GM19240 (cell line): ENCODE measurements around the gene ZNF436.

Source experiments
- DNase-seq: peaks from one replicate; pipeline ENCODE4 v3.0.0; 2011; ENCODE audit warnings: low spot score; ENCODE audit not compliant: insufficient read length

The ZNF436 gene

DNA sequence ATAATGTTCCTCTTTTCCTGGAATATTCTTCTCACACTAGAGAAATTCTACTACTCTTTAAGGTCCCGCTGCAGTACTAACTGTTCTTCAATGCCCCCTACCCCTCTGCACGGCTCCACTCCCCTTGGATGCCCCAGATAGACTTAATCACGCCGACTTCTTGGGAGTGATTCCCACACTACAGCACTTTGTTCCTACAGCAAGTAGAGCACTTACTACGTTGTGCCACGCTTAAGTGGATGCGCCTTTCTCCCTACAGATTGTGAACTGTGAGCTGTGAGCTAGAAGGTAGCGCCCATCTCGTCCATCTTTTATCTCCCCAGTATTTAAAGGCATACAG, 2.2 kb downstream of the ZNF436 start:
- DNase-seq = no peak

DNA sequence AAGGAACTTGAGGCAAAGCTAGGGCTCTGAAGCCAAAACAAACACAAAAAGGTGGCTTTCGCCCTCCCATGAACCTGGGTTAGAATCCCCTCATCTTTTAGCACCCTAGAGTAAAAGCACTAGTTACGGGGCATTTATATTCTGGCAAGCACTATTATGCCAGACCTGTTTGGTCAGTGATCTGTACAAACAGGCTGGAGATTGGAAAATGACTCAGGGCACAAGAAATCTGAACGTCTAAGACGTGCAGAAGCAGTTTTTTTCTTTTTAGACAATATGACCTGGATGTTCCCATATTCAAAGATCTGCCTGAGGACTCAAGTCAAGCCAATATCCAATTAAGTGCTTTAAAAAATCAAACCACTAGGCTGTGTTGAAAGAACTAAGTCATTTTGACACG, 3.0 kb downstream of the ZNF436 start:
- DNase-seq = no peak

DNA sequence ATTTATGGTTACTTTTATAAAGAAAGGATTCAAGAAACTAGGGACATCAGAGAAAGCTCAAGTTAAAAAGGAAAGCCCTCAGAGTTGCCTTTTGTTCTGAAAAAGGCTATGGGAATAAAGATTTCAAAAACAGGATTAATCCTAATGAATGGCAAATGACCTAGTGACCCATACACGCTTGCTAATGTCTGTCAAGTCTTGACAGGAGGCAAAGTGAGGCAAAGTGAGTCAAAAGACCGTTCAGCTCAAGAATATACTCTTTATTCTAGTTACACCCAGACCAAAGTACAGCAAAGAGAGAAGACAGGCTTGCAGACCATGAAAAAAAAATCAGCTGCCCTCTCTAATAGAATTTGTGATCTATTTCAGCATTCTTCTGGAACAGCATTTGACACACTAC, 3.5 kb downstream of the ZNF436 start:
- DNase-seq = no peak

DNA sequence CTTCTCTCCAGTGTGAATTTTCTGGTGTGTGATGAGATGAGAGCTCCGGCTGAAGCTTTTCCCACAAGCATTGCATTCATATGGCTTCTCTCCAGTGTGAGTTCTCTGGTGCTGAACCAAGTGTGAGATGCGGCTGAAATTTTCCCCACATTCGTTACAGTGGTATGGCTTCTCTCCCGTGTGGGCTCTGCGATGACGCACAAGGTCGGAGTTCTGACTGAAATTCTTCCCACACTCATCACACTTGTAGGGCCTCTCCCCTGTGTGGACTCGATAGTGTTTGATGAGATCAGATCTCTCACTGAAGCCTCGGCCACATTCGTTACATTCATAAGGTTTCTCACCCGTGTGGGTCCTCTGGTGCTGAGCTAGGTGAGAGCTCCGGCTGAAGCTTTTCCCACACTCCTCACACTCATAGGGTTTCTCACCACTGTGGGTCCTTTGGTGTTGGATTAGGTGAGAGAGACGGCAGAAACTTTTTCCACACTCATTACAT, 7.4 kb downstream of the ZNF436 start:
- DNase-seq = no peak

DNA sequence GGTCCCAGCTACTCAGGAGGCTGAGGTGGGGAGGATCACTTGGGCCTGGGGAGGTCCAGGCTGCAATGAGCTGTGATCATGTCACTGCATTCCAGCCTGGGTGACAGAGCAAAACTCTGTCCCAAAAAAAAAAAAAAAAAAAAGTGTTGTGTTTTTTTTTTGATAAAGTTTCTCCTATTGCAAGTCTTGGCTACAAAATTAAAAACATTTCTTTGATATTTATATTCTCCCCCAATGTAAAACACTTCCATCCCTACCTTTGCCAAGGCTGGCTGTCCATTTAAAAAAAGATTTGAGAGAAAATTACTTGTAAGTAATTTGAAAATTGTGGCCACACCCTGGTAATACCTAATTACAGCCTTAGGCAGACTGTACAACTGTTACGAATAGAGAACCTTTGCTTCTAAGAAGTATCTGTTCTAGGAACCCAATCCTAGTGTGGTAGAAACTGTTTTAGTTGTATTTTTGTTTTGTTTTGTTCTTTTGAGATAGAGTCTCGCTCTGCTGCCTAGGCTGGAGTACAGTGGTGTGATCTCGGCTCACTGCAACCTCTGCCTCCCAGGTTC, 11.2 kb downstream of the ZNF436 start:
- no peak for DNase-seq

DNA sequence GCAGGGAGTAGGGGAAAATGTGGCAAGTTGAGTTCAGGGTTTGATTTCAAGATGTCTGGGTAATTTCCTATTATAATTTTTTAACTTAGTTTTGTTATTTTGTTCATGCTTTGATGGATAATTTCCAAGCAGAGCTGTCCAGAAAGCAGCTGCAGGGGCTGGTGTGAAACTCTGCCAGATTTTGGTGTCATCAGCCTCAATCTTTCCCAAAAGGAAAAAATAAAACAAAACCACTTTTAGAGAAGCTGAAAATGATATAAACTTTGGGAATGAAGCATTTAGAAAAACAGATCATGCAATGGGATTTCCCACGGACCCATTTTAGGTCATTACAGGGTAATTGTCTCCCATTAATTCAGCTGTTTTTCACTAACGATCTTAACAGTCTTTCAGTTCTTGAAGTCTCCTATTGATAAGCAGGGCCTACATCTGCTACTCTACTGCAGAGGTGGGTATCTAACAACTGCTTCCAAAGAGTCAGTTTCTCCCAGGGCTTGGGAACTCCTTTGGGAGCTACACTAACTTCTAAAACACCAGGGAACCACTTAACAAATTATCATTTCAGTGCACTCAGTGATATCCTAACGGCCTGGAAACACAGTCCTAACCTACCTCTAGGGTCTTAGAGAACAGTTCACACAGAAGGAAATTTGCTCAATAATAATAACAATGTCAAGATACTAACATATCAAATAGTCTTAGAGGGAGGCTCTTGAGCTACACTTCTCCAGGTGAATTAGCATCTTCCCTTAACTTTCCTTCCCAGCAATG, 12.3 kb downstream of the ZNF436 start:
- no peak for DNase-seq

DNA sequence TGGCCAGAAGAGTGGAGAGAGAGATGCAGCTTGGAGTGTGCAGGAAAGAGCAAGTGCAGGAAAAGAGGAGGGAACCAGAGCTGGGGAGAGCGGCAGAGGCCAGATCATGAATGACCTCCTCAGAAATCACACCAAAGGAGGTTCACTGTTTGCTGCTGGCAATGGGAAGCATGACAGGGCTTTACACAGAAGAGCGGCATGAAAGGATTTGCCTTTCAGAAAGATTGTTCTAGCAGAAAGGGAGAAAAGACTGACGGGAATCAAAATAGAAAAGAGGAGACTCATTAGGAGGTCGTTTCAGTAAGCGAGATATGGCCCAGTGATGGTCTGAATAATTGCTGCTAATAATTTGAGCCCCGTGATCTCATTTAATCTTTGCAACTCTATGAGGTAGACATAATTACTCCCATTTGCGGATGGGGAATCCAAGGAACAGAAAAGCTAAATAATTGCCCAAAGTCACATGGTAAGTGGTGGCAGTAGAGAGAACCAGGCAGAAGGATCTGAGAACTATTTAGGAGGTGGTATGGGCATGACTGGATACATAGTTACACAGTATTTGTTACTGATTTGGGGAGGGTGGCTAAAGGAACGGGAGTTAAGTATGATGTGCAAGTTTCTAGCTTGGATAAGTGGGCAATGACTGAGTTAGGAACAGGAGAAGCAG, 13.0 kb downstream of the ZNF436 start:
- no peak for DNase-seq

DNA sequence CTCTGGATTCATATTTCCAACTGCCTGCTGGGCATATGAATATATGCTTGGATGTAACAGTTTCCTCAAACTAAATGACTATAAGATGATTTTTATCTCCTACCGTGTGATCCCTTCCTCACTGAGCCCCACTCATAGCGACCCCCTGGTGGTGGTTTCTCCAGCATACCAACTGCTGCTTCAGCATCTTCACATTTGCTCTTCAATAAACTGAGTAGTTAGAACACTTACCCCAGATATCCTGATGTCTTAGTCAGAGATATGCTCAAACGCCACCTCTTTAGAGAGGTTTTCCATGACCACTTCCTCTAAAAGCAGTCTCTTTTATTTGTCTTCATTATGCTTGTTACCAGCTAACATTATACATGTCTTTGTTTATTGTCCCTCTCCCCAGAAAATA, 15.4 kb downstream of the ZNF436 start:
- DNase-seq = no peak

DNA sequence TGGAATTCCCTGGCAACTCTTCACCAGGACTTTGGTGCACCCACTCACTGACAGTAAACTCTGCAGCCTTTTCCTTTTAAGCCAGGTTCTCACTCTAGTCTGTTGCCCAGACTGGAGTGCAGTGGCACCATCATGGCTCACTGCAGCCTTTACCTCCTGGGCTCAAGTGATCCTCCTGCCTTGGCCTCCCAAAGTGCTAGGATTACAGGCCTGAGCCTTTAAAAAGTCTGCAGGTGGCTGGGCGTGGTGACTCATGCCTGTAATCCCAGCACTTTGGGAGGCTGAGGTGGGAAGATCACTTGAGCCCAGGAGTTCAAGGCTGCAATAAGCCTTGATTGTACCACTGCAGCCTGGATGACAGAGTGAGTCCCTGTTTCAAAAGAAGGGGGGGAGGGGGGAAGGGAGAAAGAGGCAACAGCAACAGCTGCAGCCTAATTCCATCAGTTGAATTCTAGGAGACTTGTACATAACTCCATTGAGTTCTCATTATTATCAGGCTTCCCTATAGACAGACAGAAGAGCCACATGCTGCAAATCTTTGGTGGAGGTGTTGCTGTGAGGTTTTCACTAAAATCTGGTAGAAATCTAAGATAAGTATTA, 17.4 kb downstream of the ZNF436 start:
- no peak for DNase-seq

DNA sequence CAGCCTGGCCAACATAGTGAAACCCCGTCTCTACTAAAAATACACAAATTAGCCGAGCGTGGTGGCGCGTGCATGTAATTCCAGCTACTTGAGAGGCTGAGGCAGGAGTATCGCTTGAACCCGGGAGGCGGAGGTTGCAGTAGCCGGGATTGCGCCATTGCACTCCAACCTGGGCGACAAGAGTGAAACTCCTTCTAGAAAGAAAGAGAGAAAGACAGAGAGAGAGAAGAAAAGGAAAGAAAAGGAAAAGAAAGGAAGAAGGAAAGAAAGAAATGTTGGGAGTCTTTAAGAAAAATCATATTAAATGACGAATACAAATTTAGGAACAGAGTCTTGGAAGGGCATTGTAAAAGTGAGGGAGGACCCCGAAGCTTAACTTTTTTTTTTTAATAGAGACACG, 23.7 kb downstream of the ZNF436 start:
- DNase-seq = no peak

DNA sequence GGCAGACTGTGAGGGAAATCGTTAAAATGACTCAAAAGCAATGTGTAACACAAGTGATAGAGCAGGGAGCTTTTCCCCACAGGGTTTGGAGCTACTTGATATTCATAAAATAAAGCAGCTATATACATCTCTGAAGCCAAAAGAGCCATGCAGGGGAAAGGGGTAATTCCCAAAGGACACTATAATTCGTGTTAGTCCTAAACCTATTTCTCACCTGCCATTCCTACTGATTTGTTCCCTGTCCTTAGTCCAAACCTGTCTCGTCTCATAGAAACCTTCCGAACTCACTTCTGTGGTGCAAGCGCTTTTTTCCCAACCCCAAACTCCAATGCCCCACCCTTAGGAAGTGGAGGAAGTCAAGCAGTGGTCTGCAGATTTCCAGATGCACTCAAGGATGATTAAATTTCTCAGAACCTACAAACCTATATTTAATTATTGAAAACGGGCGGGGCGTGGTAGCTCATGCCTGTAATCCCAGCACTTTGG, 24.6 kb downstream of the ZNF436 start:
- DNase-seq = no peak

DNA sequence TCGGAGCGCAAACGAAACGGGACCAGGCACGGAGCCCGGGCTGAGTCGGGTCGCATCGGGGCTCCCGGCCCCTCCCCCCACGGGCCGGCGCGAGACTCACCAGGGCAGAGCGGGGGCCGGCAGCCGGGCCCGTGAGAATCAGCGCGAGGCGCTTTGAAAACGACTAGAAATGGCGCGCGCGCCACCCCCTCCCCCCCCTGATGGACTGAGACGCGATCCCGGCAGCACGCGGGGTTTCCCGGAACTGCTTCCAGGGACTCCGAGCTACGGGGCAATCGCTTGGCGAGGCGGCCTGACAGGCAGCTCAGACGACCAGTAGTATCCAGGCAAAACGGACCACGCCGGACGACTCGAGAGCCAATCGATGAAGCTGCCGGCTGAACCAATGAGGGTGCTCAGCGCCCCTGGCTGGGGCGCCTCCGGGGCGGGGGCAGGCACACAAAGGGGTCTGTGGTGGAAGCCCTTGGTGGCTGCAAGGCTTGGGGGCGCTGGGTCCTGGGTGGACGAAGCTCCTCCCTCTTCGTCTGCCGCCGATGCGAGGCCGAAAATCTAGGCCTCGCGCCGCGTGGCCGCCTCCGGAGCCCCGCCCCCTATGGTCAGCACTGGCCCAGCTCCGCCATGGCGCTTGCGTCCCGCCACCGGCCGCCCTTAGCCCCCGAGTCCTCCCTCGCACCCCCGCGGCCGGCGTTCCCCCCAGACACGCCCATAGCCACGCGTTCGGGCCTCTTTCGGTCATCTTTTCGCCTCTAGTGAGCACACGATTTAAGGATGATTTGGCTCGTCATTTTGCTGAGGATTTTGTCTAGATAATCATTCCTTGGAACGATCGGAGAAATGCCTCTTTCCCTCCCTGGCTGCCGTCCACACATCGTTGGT, 25.3 kb downstream of the ZNF436 start, which contains the start of gene HNRNPR:
HNRNPR (minus strand) TSS at position 174 of the 876 bp plus-strand sequence. CDS start 3,276 bp downstream, outside the sequence.
- peak; percentile 97 for DNase-seq

DNA sequence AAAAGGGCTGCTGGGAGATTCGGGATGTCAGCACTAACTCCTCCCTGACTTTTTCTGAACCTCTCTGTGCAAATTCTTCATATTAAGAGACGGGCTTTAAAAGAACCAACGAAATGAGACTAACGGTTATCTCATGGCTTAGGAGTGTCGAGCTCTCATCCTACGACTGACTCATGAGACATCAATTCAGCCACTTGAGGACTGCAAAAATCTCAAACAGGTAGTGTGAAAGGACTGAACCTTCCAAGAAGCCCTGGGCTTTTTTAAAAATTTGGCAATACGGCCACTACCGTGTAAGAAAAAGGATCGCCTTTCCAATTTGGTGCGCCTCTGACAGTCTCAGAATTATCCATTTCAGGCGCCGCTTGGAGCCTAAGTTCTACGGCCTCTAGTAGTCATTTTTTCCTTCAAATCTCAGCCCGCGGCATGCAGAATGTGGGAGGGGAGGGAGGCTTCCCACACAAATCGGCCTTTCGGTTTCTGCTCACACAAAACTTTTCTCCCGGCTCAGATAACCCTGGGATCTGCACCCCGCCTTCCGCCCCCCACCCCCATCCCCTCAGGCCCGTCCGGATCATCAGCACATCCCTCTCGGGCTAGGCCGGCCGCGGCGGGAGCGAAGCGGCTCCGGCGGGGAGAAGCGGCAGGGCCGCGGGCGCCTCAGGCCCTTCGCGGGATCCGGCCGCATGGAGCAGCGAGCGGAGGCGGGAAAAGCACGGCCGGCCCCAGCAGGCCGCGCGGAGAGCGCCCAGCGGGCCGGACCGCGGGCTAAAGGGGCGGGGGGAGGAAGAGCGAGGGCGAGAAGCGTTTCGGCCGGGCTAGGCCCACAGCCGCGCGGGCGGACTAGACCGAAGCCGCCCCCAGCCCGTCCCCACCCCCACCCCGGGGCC, 26.2 kb downstream of the ZNF436 start:
- no peak for DNase-seq

DNA sequence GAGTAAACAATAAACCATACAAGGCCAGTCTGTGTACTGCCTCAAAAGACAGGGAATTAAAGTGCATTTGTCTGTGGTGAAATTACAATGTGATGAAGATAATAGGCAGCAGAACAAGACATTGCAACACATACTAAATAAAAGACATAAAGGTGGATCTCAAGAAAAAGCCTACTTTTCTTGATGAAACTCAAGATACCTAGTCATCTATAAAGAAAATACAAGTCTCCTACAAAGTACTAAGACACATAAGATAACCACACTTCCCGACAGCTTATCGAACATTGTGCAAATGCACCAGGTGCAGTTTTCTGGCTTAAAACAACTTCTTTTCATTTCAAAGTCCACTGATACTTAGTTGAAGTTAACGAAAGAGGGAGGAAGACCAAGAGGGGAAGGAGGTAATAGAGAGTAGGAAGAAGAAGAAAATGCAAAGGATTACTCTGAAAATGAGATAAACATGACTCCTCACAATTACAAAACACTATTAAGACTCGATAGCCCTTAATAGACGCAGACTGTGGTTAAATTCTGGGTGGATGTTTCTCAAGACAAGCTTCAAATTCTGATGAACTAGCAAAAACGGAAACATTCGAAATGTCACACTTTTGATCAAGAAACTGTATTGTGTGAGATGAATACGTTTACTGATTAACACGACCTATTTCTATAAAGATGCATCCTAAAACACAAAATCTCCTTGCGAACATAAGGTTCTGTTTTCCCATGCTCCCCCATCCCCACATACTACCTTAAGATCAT, 27.5 kb downstream of the ZNF436 start:
- DNase-seq = no peak

DNA sequence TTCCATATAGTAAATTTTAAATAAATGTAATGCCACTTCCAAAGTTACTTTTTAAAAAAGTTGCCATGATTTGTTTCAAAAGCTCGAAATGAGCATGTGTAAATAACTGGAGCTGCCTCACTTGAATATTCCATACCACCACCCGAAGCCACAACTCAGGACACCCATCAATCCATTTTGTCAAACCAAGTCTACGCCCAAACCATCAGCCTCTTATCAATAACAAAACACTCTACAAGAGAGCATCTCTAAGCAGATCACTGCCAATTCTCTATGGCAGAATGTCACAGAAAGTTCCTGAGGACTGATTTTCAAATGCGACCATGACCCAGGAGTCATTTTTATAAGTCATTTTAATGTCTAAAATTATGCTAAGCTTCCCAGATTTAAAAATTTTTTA, 30.0 kb downstream of the ZNF436 start:
- no peak for DNase-seq

DNA sequence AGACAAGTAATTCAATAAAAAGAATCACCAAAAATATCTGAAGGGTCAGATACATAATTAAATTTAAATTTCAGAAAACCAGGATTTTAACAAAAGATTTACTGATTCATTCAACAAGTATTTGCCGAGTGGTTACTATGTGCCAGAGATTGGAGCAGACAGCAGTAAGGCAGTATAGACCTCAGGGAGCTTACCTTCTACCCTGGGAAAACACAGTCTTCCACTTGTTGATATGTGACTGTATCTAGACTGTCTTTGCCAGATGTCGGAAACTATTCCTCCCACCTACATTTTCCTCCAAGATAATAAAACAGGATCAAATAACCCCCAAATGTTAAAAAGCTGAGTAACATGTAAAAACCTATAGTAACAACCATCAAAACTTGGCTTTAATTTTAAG, 31.8 kb downstream of the ZNF436 start:
- no peak for DNase-seq

DNA sequence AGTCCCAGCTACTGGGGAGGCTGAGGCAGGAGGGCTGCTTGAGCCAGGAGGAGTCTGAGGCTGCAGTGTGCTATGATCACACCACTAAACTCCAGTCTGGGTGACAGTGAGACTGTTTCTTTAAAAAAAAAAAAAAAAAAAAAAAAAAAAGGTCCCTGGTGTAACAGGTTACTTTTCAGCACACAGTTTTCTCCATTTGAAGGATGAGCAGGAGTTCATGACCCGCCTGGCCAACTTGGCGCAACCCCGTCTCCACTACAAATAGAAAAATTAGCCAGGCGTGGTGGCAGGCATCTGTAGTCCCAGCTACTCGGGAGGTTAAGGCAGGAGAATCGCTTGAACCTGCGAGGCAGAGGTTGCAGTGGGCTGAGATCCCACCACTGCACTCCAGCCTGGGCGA, 37.9 kb downstream of the ZNF436 start:
- DNase-seq = no peak

DNA sequence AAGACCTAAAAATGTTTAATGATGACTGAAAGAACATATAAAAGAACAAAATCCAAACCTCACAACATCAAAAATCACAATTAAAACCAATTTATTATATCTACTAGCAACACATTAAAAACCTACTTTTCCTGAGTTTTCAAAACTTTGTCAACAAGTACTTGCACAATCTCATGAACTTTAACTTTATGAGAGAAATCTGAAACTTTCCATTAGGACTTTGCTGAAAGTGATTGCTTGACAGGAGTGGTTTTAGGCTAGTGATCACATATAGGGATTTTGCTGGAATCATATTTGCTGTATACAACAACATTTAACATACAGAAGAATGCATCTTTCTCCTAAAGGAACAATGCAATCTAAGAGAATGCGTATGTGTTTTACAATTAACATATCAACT, 38.8 kb downstream of the ZNF436 start:
- no peak for DNase-seq

DNA sequence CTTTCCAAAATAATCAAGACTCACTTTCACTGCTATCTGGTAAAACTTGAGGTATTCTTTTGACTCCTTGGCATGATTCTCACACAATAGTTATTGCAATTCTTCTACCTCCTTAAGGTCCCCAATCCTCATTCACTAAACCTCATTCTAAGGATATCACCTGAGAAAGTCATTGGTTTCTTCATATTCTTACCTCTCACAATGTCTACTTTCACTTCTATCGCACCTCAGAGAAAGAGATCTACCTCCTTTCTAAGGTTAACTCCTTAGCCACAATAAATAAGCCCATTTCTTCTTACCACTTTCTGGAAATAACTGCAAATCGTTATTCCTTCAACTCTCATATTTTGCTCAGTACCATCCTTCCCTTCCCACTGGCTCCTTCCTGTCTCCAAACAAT, 44.2 kb downstream of the ZNF436 start:
- DNase-seq = no peak
